Stimulated activated CD4-positive, alpha-beta T cell treated with anti-CD3 and anti-CD28 coated beads, TNF-alpha, amount 100 ng/mL, for 4 hours (primary cell): ENCODE results near the gene THAP3.

Experiments used
- DNase-seq, 3 experiments: peaks; one replicate each; pipeline ENCODE4 v3.0.0-alpha.2; 2020; ENCODE audit warnings: low read depth in 3 of 3

The THAP3 gene

GRCh38 chr1:6612641-6613360 lies 11.9 kb upstream of the THAP3 start:
- peak in 1 of 3 experiments; percentile 18 for DNase-seq

GRCh38 chr1:6613361-6614018 lies 11.2 kb upstream of the THAP3 start, which contains the start of gene PHF13:
Gene PHF13, plus strand, starts transcription at chr1:6613731. Its CDS starts 336 bp downstream, at chr1:6614067.
- peak; percentile 99 for DNase-seq

- DNase-seq, result peak in 2 of 3 experiments; percentile 39 to 43
Measured at GRCh38 chr1:6614019-6614928, 10.4 kb upstream of the THAP3 start.

GRCh38 chr1:6614929-6615785 lies 9.5 kb upstream of the THAP3 start:
- peak in 1 of 3 experiments; percentile 26 for DNase-seq

- DNase-seq, result no peak
Measured at GRCh38 chr1:6619045-6619444, 5.6 kb upstream of the THAP3 start.

- DNase-seq, result no peak
Measured at GRCh38 chr1:6621429-6622391, 3.0 kb upstream of the THAP3 start.

- no peak for DNase-seq
Measured at GRCh38 chr1:6622396-6623152, 2.1 kb upstream of the THAP3 start.

- no peak for DNase-seq
Measured at GRCh38 chr1:6623269-6623965, 1.3 kb upstream of the THAP3 start.

GRCh38 chr1:6625584-6626149 lies 999 bp downstream of the THAP3 start:
- no peak for DNase-seq

GRCh38 chr1:6627031-6627430 lies 2.4 kb downstream of the THAP3 start:
- DNase-seq, result no peak

GRCh38 chr1:6627841-6628545 lies 3.3 kb downstream of the THAP3 start:
- no peak for DNase-seq

GRCh38 chr1:6628971-6629479 lies 4.4 kb downstream of the THAP3 start:
- DNase-seq, result no peak

GRCh38 chr1:6630027-6630426 lies 5.4 kb downstream of the THAP3 start:
- DNase-seq, result no peak

GRCh38 chr1:6631058-6631457 lies 6.4 kb downstream of the THAP3 start:
- DNase-seq, result no peak

- DNase-seq, result no peak
Measured at GRCh38 chr1:6632588-6633514, 8.2 kb downstream of the THAP3 start.

- peak in 2 of 3 experiments; percentile 23 to 27 for DNase-seq
Measured at GRCh38 chr1:6634371-6635052, 9.8 kb downstream of the THAP3 start.
